ENCODE results near the gene KRTAP10-7. TPM values are rescaled to one million over a fixed set of nuclear protein-coding genes. Genes with fewer than 3 reads are reported as not detected.
"Not testable (repeated sequence)": the region's sequence is repeated elsewhere in the genome, so short reads cannot be mapped to it uniquely, and the experiment has no call there.

Gene KRTAP10-7
- polyA plus RNA-seq, 4 donors = not detected

DNA sequence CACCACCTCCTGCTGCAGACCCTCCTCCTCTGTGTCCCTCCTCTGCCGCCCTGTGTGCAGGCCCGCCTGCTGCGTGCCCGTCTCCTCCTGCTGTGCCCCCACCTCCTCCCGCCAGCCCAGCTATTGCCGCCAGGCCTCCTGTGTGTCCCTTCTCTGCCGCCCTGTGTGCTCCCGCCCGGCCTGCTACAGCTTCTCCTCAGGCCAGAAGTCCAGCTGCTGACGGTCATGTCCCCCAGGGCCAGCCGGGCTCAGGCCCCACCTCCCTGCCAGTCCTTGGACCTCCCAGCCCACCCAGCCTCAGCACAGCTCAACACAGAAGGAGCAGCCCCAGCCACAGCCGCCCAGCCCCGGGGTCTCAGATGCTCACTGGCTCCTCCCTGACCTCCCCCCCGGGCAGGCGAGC lies 27.4 kb downstream of the KRTAP10-7 start:
- not testable (repeated sequence) for DNase-seq (ENCODE audit: low read depth in 4 of 4, low spot score in 2 of 4)

DNA sequence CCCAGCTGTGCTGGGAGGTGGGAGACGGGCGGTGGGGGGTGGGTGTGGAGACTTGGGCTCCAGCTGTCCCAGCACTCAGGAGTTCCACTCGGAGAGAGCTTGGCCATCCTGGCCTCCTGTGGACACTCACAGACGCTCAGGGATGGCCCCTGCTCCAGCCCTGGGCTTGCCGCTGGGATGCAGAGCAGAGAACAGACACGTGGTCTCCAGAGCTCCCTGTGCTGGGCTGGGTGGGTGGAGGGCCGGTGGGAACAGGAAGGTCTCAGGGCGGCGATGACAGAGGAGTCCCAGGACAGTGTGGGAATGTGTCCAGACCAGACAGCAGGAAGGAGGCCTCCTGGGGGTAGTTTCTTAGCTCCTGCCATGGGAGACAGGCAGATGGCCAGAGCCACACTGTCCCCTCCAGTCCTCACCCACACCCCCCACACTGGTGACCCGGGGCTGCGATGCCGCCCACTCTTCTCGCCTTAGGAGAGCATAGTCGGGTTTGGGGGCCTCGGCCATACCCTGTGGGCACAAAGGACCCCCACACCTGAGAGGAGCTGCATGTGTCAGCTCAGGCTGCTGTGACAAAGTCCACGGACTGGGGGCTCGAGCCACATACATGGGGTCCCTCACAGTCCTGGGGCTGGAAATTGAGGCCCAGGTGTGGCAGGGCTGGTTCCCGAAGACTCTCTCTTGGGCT lies 28.5 kb downstream of the KRTAP10-7 start:
- DNase-seq (ENCODE audit: low read depth in 4 of 4, low spot score in 2 of 4) = no peak

DNA sequence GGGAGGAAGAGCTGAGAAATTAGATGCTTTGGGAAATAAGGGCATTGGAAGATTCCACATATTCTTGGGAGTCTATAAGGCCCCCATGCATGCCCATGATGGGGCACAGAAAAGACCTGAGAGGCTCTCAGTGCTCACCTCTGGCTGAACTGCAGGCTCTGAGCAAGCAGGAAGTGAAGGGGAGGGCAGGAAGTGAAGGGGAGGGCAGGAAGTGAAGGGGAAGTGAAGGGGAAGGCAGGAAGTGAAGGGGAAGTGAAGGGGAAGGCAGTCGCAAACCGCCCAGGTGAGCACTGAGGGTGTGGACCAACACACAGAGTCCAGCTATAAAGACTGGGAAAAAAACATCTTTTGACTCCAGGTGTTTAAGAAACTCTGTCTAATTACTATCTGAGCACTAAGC lies 30.0 kb downstream of the KRTAP10-7 start:
- DNase-seq (ENCODE audit: low read depth in 4 of 4, low spot score in 2 of 4) = no peak

DNA sequence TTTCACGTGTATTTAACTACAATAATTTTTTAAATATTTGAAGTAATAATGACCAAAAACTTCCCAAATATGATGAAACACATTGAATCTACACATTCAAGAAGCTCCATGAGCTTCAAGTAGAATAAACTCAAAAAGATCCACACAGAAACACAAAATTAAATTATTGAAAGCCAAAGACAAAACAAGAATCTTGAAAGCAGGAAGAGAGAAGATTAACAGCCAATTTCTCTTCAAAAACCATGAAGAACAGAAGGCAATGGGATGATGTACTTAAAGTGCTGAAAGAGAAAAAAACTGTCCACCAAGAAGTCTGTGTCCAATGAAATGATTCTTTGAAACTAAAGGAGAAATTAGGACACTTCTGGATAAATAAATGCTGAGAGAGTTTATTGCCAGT lies 31.7 kb downstream of the KRTAP10-7 start:
- no peak for DNase-seq (ENCODE audit: low read depth in 4 of 4, low spot score in 2 of 4)

DNA sequence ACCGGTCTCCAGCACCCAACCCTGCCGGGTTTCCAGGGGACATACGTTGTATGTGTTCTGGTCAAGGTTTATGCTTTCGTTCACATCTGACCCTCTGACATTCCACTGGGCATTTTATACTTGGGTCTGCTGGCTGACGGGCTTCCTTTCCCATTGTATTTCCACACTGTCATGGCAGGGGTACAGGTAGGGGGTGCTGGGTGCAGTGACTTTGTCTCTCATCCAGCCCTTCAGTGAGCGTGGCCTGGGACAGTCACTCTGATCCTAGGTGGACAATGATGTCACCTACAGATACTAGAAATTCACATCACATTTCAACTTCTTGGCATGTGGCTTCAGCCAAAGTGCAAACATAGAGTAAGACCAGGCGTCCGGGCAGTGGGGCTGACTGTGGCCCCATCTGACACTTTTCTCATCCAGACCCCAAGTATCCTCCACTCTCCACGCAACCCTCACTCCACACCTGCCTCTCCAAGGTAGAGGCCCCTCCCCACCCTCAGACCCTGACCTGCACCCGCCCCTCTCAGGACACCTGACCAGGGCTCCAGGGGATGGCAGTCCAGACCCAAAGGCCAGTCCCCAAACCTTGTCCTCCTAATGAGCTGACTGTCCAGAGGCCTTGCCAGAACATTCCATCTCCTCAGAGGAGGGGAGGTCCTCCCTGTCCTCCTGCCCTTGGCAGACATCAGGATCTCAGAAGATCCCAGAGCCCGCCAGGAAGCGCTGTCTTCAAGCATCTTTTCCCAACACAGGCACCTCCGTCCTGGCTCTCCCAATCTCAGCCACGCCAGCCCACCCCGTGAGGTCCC lies 36.0 kb downstream of the KRTAP10-7 start:
- DNase-seq (ENCODE audit: low read depth in 4 of 4, low spot score in 2 of 4) = no peak

DNA sequence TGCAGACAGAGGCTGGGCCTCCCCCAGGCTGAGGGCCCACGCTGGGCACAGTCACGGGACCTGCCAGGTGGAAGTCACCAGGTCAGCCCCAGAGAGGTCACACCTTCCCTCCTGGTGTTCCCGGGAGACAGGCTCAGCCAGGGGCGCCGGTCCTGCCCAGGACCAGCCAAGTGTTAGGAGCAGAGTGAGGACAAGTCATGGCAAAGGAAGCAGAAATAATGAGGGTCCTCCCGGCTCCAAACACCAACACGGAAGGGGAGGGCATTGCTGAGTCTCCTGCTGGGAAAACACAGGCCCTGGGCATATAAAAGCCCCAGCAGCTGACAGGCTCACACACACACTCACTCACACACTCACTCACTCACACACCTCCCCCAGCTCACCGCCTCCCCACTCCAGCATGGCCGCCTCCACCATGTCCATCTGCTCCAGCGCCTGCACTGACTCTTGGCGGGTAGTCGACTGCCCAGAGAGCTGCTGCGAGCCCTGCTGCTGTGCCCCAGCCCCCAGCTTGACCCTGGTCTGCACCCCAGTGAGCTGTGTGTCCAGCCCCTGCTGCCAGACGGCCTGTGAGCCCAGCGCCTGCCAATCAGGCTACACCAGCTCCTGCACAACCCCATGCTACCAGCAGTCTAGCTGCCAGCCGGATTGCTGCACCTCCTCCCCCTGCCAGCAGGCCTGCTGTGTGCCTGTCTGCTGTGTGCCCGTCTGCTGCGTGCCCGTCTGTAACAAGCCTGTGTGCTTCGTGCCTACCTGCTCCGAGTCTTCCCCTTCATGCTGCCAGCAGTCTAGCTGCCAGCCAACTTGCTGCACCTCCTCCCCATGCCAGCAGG lies 36.8 kb downstream of the KRTAP10-7 start, which contains the start of gene KRTAP10-10:
Gene KRTAP10-10 (plus strand): TSS at position 339 of the 833 bp plus-strand sequence. CDS start 62 bp downstream, at position 401.
- DNase-seq (ENCODE audit: low read depth in 4 of 4, low spot score in 2 of 4) = no peak

DNA sequence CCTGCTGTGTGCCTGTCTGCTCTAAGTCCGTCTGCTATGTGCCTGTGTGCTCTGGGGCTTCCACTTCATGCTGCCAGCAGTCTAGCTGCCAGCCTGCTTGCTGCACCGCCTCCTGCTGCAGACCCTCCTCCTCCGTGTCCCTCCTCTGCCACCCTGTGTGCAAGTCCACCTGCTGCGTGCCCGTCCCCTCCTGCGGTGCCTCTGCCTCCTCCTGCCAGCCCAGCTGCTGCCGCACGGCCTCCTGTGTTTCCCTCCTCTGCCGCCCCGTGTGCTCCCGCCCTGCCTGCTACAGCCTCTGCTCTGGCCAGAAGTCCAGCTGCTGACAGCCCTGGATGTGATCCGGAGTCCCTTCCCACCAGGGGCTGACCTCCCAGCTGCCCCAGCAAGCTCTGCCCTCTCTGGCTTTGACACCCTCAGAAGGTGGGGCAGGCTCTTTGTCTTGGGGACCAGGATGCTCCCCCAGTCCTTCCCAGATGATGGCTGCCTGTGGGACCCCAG lies 37.5 kb downstream of the KRTAP10-7 start:
- not testable (repeated sequence) for DNase-seq (ENCODE audit: low read depth in 4 of 4, low spot score in 2 of 4)

DNA sequence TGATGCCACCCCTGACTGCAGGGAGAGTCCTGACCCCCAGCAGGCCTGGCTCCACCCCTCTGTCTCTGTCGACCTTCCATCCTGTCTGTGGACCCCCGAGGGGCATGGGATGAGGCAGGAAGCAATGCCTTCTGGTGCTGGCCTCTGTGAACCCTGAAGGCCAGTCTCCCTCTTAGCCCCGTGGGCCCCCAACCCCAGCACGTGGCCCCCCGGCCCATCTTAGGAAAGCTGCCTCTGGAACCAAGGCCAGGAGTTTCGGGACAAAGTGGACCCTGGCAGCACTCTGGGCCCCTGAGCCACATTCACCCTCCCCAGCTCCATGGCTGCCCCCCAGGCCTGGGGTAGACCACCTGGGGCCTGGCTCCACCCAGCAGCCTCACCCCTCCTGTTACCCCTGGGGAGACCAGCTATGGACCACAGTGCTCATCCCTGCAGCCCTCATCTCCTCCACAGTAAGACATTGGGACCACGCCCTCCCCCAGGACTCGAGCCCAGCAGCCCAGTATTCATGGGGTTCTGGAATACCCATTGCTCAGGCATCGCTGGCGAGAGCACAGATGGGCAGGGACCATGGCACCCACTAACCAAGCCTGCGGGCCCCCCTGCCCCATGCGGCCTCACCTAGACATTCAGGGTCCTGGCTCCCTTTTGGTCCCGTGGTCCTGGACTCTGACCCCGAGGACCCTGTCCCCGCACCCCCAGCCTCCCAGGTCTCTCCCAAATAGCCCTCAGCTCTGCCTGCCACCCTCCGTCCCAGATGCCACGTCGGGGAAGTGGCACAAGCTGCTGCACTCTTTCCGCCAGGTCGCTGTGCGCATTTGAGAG lies 38.3 kb downstream of the KRTAP10-7 start:
- DNase-seq (ENCODE audit: low read depth in 4 of 4, low spot score in 2 of 4) = not testable (repeated sequence)

DNA sequence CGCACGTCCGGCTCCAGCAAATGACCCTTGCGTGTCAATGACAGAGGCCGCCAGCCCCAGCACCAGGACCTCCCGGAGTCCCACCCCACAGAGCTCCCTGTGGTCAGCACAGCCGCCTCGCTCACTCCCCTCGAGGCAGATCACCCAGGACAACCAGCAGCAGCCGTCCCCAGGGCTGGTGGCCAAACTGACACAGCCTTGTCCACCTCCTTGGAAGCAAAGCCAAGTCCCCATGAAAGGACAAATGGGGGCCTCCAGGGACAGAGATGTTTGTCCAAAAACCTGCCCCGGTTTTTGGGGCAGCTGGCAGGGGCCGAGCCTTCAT lies 38.9 kb downstream of the KRTAP10-7 start:
- DNase-seq (ENCODE audit: low read depth in 4 of 4, low spot score in 2 of 4) = no peak

DNA sequence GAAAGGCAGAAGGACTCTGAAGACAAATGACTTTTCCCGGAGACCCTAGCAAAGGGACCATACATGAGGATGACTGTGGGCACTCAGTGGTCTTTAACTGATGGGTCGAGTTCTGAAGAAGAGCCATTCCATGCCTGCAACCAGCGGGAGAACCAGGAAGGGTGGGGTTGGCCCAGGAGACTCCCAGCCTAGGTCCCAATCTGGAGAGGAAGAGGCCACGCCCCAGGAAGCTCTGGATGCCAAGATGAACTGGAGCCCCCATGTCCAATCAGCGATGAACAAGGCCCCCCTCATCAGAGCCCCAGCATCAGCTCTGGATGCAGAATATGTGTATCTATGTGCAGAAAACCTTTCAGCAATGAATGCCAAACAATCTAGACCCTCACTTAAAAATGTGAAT lies 40.4 kb downstream of the KRTAP10-7 start:
- DNase-seq (ENCODE audit: low read depth in 4 of 4, low spot score in 2 of 4) = no peak

DNA sequence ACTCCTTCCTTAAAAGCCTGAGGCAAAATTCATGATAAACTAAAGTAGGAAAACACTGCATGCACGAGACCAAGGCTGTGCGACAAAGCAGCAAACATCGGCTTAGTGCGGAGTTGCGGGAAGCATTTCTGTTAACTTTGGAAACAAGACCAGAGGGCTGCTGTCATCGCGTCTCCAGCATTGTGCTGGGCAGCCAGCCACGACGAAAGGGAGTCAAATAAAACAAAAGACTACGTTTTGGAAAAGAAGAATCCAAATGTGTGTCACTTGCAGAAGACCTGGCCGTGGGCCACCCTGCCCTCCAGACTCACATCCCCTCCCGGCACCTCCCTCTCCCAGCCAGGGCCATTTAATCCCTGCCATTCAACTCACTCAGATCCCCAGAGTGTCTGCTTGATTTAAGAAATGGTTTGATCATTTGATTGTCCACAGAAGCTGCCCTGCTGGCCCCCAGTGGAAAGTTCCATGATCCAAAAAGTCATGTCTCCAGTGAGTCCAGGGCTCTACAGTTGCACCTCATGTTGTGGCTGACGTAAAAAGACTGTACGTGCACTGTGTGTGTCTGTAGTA lies 43.4 kb downstream of the KRTAP10-7 start:
- no peak for DNase-seq (ENCODE audit: low read depth in 4 of 4, low spot score in 2 of 4)

DNA sequence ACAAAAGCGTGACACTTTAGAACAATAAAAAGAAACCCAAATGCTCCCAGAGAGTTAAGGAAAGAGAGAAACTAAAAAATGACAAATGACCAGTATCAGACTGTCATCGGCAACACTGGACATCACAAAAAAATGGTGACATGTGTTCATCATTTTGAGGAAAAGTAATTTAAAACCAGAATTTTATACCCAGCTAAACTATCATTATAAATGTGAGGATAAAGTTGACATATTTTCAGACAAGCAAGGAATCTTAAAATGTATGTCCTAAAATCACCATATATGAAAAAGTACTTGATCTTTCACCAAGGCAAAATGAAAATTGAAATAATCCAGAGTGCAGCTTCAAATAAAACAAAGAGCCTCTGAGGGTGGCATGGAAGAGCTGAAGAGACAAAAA lies 44.5 kb downstream of the KRTAP10-7 start:
- DNase-seq (ENCODE audit: low read depth in 4 of 4, low spot score in 2 of 4) = no peak

DNA sequence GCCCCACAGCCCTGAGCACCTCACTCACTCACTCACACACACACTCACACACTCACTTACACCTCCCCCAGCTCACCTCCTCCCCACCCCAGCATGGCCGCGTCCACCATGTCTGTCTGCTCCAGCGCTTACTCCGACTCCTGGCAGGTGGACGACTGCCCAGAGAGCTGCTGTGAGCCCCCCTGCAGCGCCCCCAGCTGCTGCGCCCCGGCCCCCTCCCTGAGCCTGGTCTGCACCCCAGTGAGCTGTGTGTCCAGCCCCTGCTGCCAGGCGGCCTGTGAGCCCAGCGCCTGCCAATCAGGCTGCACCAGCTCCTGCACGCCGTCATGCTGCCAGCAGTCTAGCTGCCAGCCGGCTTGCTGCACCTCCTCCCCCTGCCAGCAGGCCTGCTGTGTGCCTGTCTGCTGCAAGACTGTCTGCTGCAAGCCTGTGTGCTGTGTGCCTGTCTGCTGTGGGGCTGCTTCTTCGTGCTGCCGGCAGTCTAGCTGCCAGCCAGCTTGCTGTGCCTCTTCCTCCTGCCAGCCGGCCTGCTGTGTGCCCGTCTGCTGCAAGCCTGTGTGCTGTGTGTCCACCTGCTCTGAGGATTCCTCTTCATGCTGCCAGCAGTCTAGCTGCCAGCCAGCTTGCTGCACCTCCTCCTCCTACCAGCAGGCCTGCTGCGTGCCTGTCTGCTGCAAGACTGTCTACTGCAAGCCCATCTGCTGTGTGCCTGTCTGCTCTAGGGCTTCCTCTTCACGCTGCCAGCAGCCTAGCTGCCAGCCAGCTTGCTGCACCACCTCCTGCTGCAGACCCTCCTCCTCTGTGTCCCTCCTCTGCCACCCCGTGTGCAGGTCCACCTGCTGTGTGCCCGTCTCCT lies 46.2 kb downstream of the KRTAP10-7 start, which contains the start of gene KRTAP10-11:
Gene KRTAP10-11 (plus strand): TSS at position 49 of the 856 bp plus-strand sequence. CDS start 45 bp downstream, at position 94.
- not testable (repeated sequence) for DNase-seq (ENCODE audit: low read depth in 4 of 4, low spot score in 2 of 4)

DNA sequence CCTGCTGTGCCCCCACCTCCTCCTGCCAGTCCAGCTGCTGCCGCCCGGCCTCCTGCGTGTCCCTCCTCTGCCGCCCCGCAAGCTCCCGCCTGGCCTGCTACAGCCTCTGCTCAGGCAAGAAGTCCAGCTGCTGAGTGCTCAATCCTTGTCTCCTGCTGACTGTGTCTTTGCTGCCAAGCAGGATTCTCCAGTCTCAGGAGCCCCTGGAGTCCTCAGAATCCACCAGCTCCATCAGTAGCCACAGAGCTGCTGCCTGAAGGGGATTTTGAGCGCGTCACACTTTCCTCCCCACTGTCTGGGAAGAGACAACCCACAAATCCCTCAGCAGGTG lies 46.8 kb downstream of the KRTAP10-7 start:
- no peak for DNase-seq (ENCODE audit: low read depth in 4 of 4, low spot score in 2 of 4)

DNA sequence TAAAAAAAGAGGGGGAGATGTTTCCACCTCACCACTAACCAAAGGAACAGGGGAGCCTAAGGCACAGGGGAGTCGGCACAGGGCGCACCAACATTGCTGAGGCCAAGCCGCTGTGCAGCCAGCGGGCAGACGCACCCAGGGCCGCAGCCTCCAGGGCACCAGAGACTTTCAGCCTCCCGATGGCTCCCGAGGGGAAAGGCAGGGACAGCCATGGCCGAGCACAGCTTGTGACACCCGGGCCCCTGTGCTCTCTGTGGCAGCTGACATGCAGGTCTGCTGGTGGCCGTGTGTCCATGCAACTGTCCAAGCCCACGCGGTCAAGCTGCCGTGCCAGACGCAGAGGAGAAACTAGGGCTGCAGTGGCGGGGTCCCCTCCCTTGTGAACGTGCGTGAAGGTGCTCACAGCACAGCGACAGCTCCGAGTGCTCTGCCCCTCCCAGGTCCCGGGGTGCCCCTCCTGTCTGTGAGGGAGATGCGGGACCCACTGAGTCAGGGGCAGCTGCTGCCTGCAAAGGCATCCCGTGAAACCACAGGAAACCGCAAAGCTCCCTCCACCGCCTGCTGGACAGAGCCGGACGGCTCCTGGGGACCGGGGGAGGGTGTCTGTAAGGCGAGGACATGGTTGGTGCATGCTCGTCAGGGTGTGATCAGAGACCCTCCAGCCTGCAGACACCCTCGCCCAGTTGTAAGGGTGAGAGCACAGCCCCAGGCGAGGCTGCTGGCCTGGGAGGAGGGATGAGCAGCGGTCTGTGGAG lies 48.3 kb downstream of the KRTAP10-7 start:
- no peak for DNase-seq (ENCODE audit: low read depth in 4 of 4, low spot score in 2 of 4)

DNA sequence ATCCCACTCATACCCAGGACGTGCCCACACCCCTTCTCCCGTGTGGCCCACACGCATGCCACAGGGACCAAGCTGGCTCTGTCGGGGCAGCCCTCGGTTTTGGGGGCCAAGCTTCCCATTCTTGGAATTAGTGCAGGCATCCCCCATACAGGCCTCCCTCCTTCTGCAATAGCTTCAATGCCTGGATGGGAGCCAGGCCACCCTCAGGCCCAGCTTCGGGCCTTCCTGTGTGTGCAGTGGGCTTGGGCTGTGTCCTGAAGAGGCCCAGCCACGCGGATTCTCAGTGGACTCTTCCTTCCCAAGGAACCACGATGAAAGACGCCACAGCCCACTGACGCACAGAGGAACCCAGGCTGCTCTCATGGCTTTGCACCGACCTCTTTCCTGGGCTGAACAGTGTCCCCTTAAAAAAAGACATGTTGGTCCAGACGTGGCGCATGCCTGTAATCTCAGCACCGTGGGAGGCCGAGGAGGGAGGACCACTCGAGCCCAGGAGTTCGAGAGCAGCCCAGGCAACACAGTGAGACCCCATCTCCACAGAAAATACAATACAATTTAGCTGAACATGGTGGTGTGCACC lies 49.2 kb downstream of the KRTAP10-7 start:
- no peak for DNase-seq (ENCODE audit: low read depth in 4 of 4, low spot score in 2 of 4)

DNA sequence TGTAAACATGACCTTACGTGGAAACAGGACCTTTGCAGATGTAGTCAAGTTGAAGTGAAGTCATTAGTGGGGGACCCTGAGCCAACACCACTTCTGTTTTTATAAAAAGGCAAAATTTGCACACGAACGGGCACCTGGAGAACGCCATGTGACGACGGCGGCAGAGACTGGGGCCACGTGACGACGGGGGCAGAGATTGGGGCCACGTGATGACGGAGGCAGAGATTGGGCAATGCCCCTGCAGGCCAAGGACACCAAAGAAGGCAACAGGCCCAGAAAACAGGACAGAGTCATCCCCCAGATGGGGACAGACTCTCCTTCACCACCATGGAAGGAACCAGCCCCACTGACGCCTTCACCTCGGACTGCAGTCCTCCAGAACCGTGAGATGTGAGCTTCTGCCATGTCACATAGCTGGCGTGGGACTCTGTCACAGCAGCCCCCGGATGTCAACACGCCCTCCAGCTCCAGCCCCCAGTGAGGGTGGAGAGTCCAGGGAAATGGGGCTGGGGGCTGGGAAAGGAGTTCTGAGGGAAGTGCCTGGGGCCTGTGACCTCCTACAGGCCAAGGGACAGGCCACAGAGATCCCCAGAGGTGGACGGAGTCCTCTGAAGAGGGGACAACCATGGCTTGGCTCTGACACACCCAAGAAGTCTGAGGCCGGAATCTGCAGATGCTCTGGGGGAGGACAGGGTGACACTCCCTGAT lies 50.0 kb downstream of the KRTAP10-7 start:
- no peak for DNase-seq (ENCODE audit: low read depth in 4 of 4, low spot score in 2 of 4)

Measured in left renal cortex interstitium (tissue), 4 donors.